IMR-90 (cell line): Measurements from ENCODE around the gene PAFAH1B1. TPM values are rescaled to one million over a fixed set of nuclear protein-coding genes. Genes with fewer than 3 reads are reported as not detected.

Experiments used
- ATAC-seq: fragments of 200-7000 bp; cut with Tn5 transposase; 2 replicates; pipeline ENCODE4 v1.9.1; 2020; ENCODE audit warnings: low read depth, mild to moderate bottlenecking, moderate library complexity
- BruUV-seq: library from RNA; stranded (reverse); fragments of 400-500 nt; replicated peaks from 2 replicates; lab custom pipeline; 2021; lab: Mats Ljungman, UMichigan
- CTCF ChIA-PET: fragments of 300-600 bp; formaldehyde crosslinking; extraction: SDS; loops from one replicate; lab custom pipeline; 2021; ENCODE audit warnings: antibody characterized with exemption; lab: Yijun Ruan, JAX
- POLR2A ChIA-PET: fragments of 300-600 bp; sonication (Branson Sonifier 250); formaldehyde crosslinking; loops from one replicate; lab custom pipeline; 2022; ENCODE audit warnings: antibody characterized with exemption; ENCODE audit not compliant: unreplicated experiment; lab: Charles Lee
- DNase-seq: peaks from one replicate; pipeline ENCODE4 v3.0.0; 2013
- H2AFZ ChIP-seq: replicated peaks from 2 replicates; pipeline ENCODE3; 2013; ENCODE audit warnings: low read length, mild to moderate bottlenecking; ENCODE audit not compliant: poor library complexity
- H2AK5ac ChIP-seq: 2 replicates; pipeline ENCODE4 v1.6.1; 2013; ENCODE audit warnings: low read depth, low read length, inconsistent platforms
- H2AK9ac ChIP-seq: replicated peaks from 2 replicates; pipeline ENCODE3; 2013; ENCODE audit warnings: mild to moderate bottlenecking, low read depth, low read length, moderate library complexity; ENCODE audit not compliant: poor library complexity
- H2BK120ac ChIP-seq: 2 replicates; pipeline ENCODE4 v1.6.1; 2013; ENCODE audit warnings: low read depth, low read length, inconsistent platforms
- H2BK15ac ChIP-seq: 3 replicates; pipeline ENCODE4 v1.6.1; 2013; ENCODE audit warnings: low read depth, low read length, inconsistent platforms
- H2BK20ac ChIP-seq: 2 replicates; pipeline ENCODE4 v1.6.1; 2013; ENCODE audit warnings: low read depth, mild to moderate bottlenecking, inconsistent platforms, low read length, moderate library complexity
- H2BK5ac ChIP-seq: 2 replicates; pipeline ENCODE4 v1.6.1; 2013; ENCODE audit warnings: mild to moderate bottlenecking, low read depth, low read length, inconsistent platforms; ENCODE audit not compliant: poor library complexity, severe bottlenecking
- H3K14ac ChIP-seq: replicated peaks from 2 replicates; pipeline ENCODE4 v1.6.1; 2013; ENCODE audit warnings: low read depth, low read length, inconsistent platforms
- H3K18ac ChIP-seq: 2 replicates; pipeline ENCODE4 v1.6.1; 2013; ENCODE audit warnings: low read depth, low read length, control low read depth
- H3K23ac ChIP-seq: 2 replicates; pipeline ENCODE4 v1.6.1; 2013; ENCODE audit warnings: low read depth, low read length, inconsistent platforms
- H3K27ac ChIP-seq: 2 replicates; pipeline ENCODE4 v1.5.1; 2013; ENCODE audit warnings: mild to moderate bottlenecking, control low read depth, low read length; ENCODE audit not compliant: insufficient read depth
- H3K27me3 ChIP-seq: 2 replicates; pipeline ENCODE4 v1.6.1; 2013; ENCODE audit warnings: low read length; ENCODE audit not compliant: control insufficient read depth, insufficient read depth
- H3K36me3 ChIP-seq: 2 replicates; pipeline ENCODE4 v1.6.1; 2013; ENCODE audit warnings: low read length, mixed read lengths; ENCODE audit not compliant: control insufficient read depth, insufficient read depth
- H3K4ac ChIP-seq: 2 replicates; pipeline ENCODE4 v1.6.1; 2013; ENCODE audit warnings: low read depth, low read length, inconsistent platforms
- H3K4me1 ChIP-seq: 2 replicates; pipeline ENCODE4 v1.6.1; 2013; ENCODE audit warnings: low read length, mixed read lengths; ENCODE audit not compliant: control insufficient read depth, insufficient read depth
- H3K4me2 ChIP-seq: 2 replicates; pipeline ENCODE4 v1.6.1; 2013; ENCODE audit warnings: low read depth, mild to moderate bottlenecking, control low read depth, low read length, moderate library complexity
- H3K4me3 ChIP-seq: 2 replicates; pipeline ENCODE4 v1.5.1; 2013; ENCODE audit warnings: low read depth, mild to moderate bottlenecking, control low read depth, low read length, moderate library complexity; ENCODE audit not compliant: insufficient read depth
- H3K56ac ChIP-seq: 2 replicates; pipeline ENCODE4 v1.6.1; 2013; ENCODE audit warnings: low read length, inconsistent platforms; ENCODE audit not compliant: insufficient read depth; ENCODE audit errors: extremely low read depth
- H3K79me1 ChIP-seq, 2 experiments: 2 replicates each; pipeline ENCODE4 v1.6.1; 2013; ENCODE audit warnings: low read length in 2 of 2, inconsistent platforms in 1 of 2, low read depth in 1 of 2
- H3K9ac ChIP-seq: 2 replicates; pipeline ENCODE4 v1.6.1; 2013; ENCODE audit warnings: low read depth, low read length, control low read depth
- H3K9me1 ChIP-seq: 2 replicates; pipeline ENCODE4 v1.6.1; 2013; ENCODE audit warnings: low read length, inconsistent platforms; ENCODE audit not compliant: insufficient read depth
- H3K9me3 ChIP-seq: 2 replicates; pipeline ENCODE4 v1.6.1; 2013; ENCODE audit warnings: low read length; ENCODE audit not compliant: control insufficient read depth, insufficient read depth
- H4K20me1 ChIP-seq: 2 replicates; pipeline ENCODE4 v1.6.1; 2013; ENCODE audit warnings: low read length, inconsistent platforms; ENCODE audit not compliant: insufficient read depth
- H4K5ac ChIP-seq: 2 replicates; pipeline ENCODE4 v1.6.1; 2013; ENCODE audit warnings: mild to moderate bottlenecking, low read depth, low read length, control low read depth
- H4K8ac ChIP-seq, 2 experiments: 2 replicates each; pipeline ENCODE4 v1.6.1; 2013; ENCODE audit warnings: low read depth in 2 of 2, low read length in 2 of 2, control low read depth in 1 of 2, inconsistent platforms in 1 of 2
- H4K91ac ChIP-seq: 2 replicates; pipeline ENCODE4 v1.6.1; 2013; ENCODE audit warnings: low read depth, low read length, inconsistent platforms; ENCODE audit not compliant: insufficient read depth
- BHLHE40 ChIP-seq: fragments of 150-350 bp; IDR thresholded peaks from 2 replicates; pipeline ENCODE4 v1.6.1; 2016; ENCODE audit warnings: mild to moderate bottlenecking, low read depth, low read length
- CEBPB ChIP-seq: IDR thresholded peaks from 2 replicates; pipeline ENCODE4 v1.6.1; 2012; ENCODE audit warnings: low read depth, low read length, improper control_type of control experiment
- CHD1 ChIP-seq: IDR thresholded peaks from 2 replicates; pipeline ENCODE4 v1.6.1; 2012; ENCODE audit warnings: low read depth, low read length, improper control_type of control experiment
- CTCF ChIP-seq: conservative IDR thresholded peaks from 2 replicates; pipeline ENCODE4 v1.5.1; 2012; ENCODE audit warnings: mild to moderate bottlenecking, low read depth, low read length, improper control_type of control experiment
- ELK1 ChIP-seq: fragments of 150-350 bp; IDR thresholded peaks from 2 replicates; pipeline ENCODE4 v1.6.1; 2016; ENCODE audit warnings: low read depth, mild to moderate bottlenecking, low read length, moderate library complexity, borderline replicate concordance
- MXI1 ChIP-seq: IDR thresholded peaks from 2 replicates; pipeline ENCODE4 v1.6.1; 2012; ENCODE audit warnings: low read depth, mild to moderate bottlenecking, low read length, moderate library complexity, borderline replicate concordance
- POLR2A ChIP-seq: IDR thresholded peaks from 2 replicates; pipeline ENCODE4 v1.6.1; 2012; ENCODE audit warnings: mild to moderate bottlenecking, low read depth, low read length
- RAD21 ChIP-seq: IDR thresholded peaks from 2 replicates; pipeline ENCODE4 v1.6.1; 2012; ENCODE audit warnings: low read length, improper control_type of control experiment
- RFX5 ChIP-seq: IDR thresholded peaks from 2 replicates; pipeline ENCODE4 v1.8.0; 2012; ENCODE audit warnings: low read depth, mild to moderate bottlenecking, low read length, moderate library complexity
- WGBS, 2 experiments: methylation state at CpG; one replicate each; pipeline versions ENCODE4 v1.1.5 to v1.1.7; 2013; ENCODE audit warnings: missing lambda C conversion rate in 2 of 2; ENCODE audit not compliant: insufficient read length in 1 of 2; ENCODE audit errors: extremely low coverage in 2 of 2; 5-methylcytosine and 5-hydroxymethylcytosine counted together
- dilution Hi-C: fragments of 300-500 bp; cut with HindIII; formaldehyde crosslinking; loops from one replicate; pipeline ENCODE4 v1.14.3; 2018; ENCODE audit warnings: low sequenced_read_pairs; ENCODE audit not compliant: unreplicated experiment
- in situ Hi-C: fragments of 300-500 bp; cut with MboI; formaldehyde crosslinking; loops from 3 replicates; pipeline ENCODE4 v1.14.3; 2019; ENCODE audit warnings: low sequenced_read_pairs, inconsistent platforms, mixed read lengths
- intact Hi-C: fragments of 100-400 bp; cut with micrococcal nuclease; formaldehyde crosslinking; loops from 2 replicates; pipeline ENCODE4 v1.10.0; 2022
- polyA plus RNA-seq, 3 experiments: library from polyadenylated mRNA; depleted of rRNA; stranded (reverse); fragments of >200 nt; gene quantifications; 2 replicates each; pipeline ENCODE4 v1.2.3, GENCODE V29; 2012; ENCODE audit warnings: low replicate concordance in 1 of 3
- total RNA-seq: library from RNA; depleted of rRNA; stranded (reverse); fragments of >200 nt; gene quantifications from 2 replicates; pipeline ENCODE4 v1.2.3, GENCODE V29; 2012

PAFAH1B1 gene
- total and polyA plus RNA-seq, 2 of the 4 experiments (the other 2 are of a cell fraction), result 64.5 to 127 TPM

GRCh38 chr17:2695243-2695960 lies 101.9 kb downstream of the PAFAH1B1 start:
- TF ChIP-seq CTCF (no peak), CHD1 (no peak), MXI1 (no peak), BHLHE40 (no peak), CEBPB (no peak), RFX5 (no peak), ELK1 (no peak), RAD21 (no peak), POLR2A (no peak)
- Histone ChIP-seq H3K9me3 (no peaks in the 10 kb centered on the region), H3K18ac (no peak overlapping the region), H3K9ac (no peak overlapping the region), H2BK5ac (no peak overlapping the region), H3K56ac (no peak overlapping the region), H3K4me1 (no peaks in the 10 kb centered on the region), H3K4me3 (no peak overlapping the region), H2AK5ac (no peak overlapping the region), H3K4ac (no peak overlapping the region), H3K14ac (no peak overlapping the region), H3K23ac (no peak overlapping the region), H4K91ac (no peak overlapping the region), H3K27me3 (no peaks in the 10 kb centered on the region), H2BK120ac (no peak overlapping the region), H2BK15ac (no peak overlapping the region), H4K5ac (no peak overlapping the region), H2AK9ac (no peak overlapping the region), H4K20me1 (no peaks in the 10 kb centered on the region; the same call in 1 of the 2 replicates), H3K4me2 (no peak overlapping the region), H2BK20ac (no peak overlapping the region), H3K36me3 (peaks cover 53% of the 10 kb centered on the region), H3K79me1 (0 out of 4 replicates have a peak, but pooled peaks cover 0 to 3% of the 10 kb centered on the region in 2 experiments), H3K27ac (no peak overlapping the region), H2AFZ (no peak overlapping the region), H4K8ac (no peak overlapping the region), H3K9me1 (no peaks in the 10 kb centered on the region)
- intact Hi-C loops (no loop called here), in situ Hi-C loops (no loop called here), dilution Hi-C loops (no loop called here)
- ChIA-PET POLR2A (no interaction called here), CTCF (interaction anchor here (0.7 kb wide), 1 partner anchor 14 kb away, joined by 3 read pairs; no protein-coding TSS in a partner anchor)
- DNase-seq (no peak), ATAC-seq (no peak)
- 97% methylated on average over 11 of the region's 28 CpGs; no CpG with 5 or more reads in 1 of the 2 experiments for WGBS, 2 experiments
- no TSS peak for BruUV-seq
